HG02678 (cell line): ENCODE data around the gene KLHDC1.
"Not testable (repeated sequence)": the region's sequence is repeated elsewhere in the genome, so short reads cannot be mapped to it uniquely, and the experiment has no call there.

Experiments used
- ATAC-seq: cut with Tn5 transposase; IDR thresholded peaks from one replicate; pipeline ENCODE4 v1.9.1; 2021; ENCODE audit warnings: mild to moderate bottlenecking, moderate library complexity; ENCODE audit not compliant: unreplicated experiment

The KLHDC1 gene

GRCh38 chr14:49781040-49781439 lies 88.1 kb downstream of the KLHDC1 start:
- ATAC-seq: not testable (repeated sequence)

GRCh38 chr14:49783394-49784014 lies 90.6 kb downstream of the KLHDC1 start:
- no peak for ATAC-seq

GRCh38 chr14:49786315-49786714 lies 93.4 kb downstream of the KLHDC1 start:
- ATAC-seq: no peak

GRCh38 chr14:49792618-49793017 lies 99.7 kb downstream of the KLHDC1 start:
- no peak for ATAC-seq

- ATAC-seq: no peak
Measured at GRCh38 chr14:49796025-49796424, 103.1 kb downstream of the KLHDC1 start.
